GM18951 (cell line): ENCODE measurements around the gene BLID.

Source experiments
- POLR2A ChIP-seq: IDR thresholded peaks from 4 replicates; pipeline ENCODE4 v1.6.1; 2011; ENCODE audit warnings: mild to moderate bottlenecking; ENCODE audit not compliant: insufficient read length, insufficient read depth; ENCODE audit errors: extremely low read depth
- in situ Hi-C: fragments of 300-500 bp; cut with MboI; formaldehyde crosslinking; loops from one replicate; pipeline ENCODE4 v1.12.0; 2022; ENCODE audit warnings: low sequenced_read_pairs, mixed read lengths, inconsistent platforms; ENCODE audit not compliant: unreplicated experiment

BLID gene

GRCh38 chr11:122153746-122154145 is 37.7 kb upstream of the BLID start:
- TF ChIP-seq POLR2A, result no peak
- in situ Hi-C loops, result no loop called here

GRCh38 chr11:122150216-122151124 is 34.5 kb upstream of the BLID start:
- in situ Hi-C loops, result no loop called here
- no peak for TF ChIP-seq POLR2A

GRCh38 chr11:122149202-122149601 is 33.2 kb upstream of the BLID start:
- in situ Hi-C loops, result no loop called here
- no peak for TF ChIP-seq POLR2A

- TF ChIP-seq POLR2A, result no peak
- in situ Hi-C loops, result no loop called here
Measured at GRCh38 chr11:122146475-122146874, 30.5 kb upstream of the BLID start.

GRCh38 chr11:122145715-122146274 is 29.8 kb upstream of the BLID start:
- no peak for TF ChIP-seq POLR2A
- in situ Hi-C loops, result no loop called here

- in situ Hi-C loops, result no loop called here
Measured at GRCh38 chr11:122144752-122145151, 28.7 kb upstream of the BLID start.

GRCh38 chr11:122141725-122142124 is 25.7 kb upstream of the BLID start:
- in situ Hi-C loops, result no loop called here

More at GRCh38 chr11:122144752-122145151, 28.7 kb upstream of the BLID start:
- no peak for TF ChIP-seq POLR2A

GRCh38 chr11:122140500-122140899 is 24.5 kb upstream of the BLID start:
- TF ChIP-seq POLR2A, result no peak
- in situ Hi-C loops, result no loop called here

More at GRCh38 chr11:122141725-122142124, 25.7 kb upstream of the BLID start:
- TF ChIP-seq POLR2A, result no peak

GRCh38 chr11:122139595-122139866 is 23.5 kb upstream of the BLID start:
- no peak for TF ChIP-seq POLR2A
- in situ Hi-C loops, result no loop called here

- TF ChIP-seq POLR2A, result no peak
- in situ Hi-C loops, result no loop called here
Measured at GRCh38 chr11:122138744-122139594, 23.0 kb upstream of the BLID start.

- in situ Hi-C loops, result no loop called here
- no peak for TF ChIP-seq POLR2A
Measured at GRCh38 chr11:122137078-122137793, 21.2 kb upstream of the BLID start.

- in situ Hi-C loops, result no loop called here
- TF ChIP-seq POLR2A, result no peak
Measured at GRCh38 chr11:122131126-122131525, 15.1 kb upstream of the BLID start.

- in situ Hi-C loops, result no loop called here
- TF ChIP-seq POLR2A, result no peak
Measured at GRCh38 chr11:122128146-122128545, 12.1 kb upstream of the BLID start.
